Measurements from ENCODE around the gene ANKH. TPM values are rescaled to one million over a fixed set of nuclear protein-coding genes. Genes with fewer than 3 reads are reported as not detected.
A peak's percentile ranks its signal among the peaks of the same experiment; 100 is the strongest.

The ANKH gene
- total RNA-seq, 4 donors from 2014 or later, result 31.2 to 55.2 (median 34.7) TPM

- TF ChIP-seq, protein P1, sequence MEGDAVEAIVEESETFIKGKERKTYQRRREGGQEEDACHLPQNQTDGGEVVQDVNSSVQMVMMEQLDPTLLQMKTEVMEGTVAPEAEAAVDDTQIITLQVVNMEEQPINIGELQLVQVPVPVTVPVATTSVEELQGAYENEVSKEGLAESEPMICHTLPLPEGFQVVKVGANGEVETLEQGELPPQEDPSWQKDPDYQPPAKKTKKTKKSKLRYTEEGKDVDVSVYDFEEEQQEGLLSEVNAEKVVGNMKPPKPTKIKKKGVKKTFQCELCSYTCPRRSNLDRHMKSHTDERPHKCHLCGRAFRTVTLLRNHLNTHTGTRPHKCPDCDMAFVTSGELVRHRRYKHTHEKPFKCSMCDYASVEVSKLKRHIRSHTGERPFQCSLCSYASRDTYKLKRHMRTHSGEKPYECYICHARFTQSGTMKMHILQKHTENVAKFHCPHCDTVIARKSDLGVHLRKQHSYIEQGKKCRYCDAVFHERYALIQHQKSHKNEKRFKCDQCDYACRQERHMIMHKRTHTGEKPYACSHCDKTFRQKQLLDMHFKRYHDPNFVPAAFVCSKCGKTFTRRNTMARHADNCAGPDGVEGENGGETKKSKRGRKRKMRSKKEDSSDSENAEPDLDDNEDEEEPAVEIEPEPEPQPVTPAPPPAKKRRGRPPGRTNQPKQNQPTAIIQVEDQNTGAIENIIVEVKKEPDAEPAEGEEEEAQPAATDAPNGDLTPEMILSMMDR (IDR thresholded peaks at IDR 0.05), result no peak
- TF ChIP-seq POLR2A (IDR thresholded peaks at IDR 0.05), result no peak
- H3K4me3 ChIP-seq (replicated peaks in 1 of 3), result no peak overlapping the region
- no peak for DNase-seq
- peaks cover 0 to 4% of the 10 kb centered on the region in 2 donors for H3K36me3 ChIP-seq
- no peaks in the 10 kb centered on the region for H3K9me3 ChIP-seq
- WGBS, 2 donors, result 77 to 88% methylated on average over 3 of the region's 3 CpGs
- H3K4me1 ChIP-seq, result peaks cover 0 to 25% of the 10 kb centered on the region in 2 donors
- H3K27me3 ChIP-seq, result no peaks in the 10 kb centered on the region
- intact Hi-C loops (cut with DNase I), result no loop called here
- H3K27ac ChIP-seq, result peak overlapping the region in 1 of 3 donors; percentile 1
These were observed 195.3 kb downstream of the ANKH start for GRCh38 chr5:14676320-14676719.

GRCh38 chr5:14675865-14676300, 195.7 kb downstream of the ANKH start:
- WGBS, 2 donors, result 83 to 87% methylated on average over 6 of the region's 6 CpGs
- peaks cover 0 to 3% of the 10 kb centered on the region in 2 donors for H3K36me3 ChIP-seq
- no peak for DNase-seq
- H3K4me3 ChIP-seq (replicated peaks in 1 of 3), result no peak overlapping the region
- TF ChIP-seq, protein P1 (IDR thresholded peaks at IDR 0.05), result no peak
- TF ChIP-seq POLR2A (IDR thresholded peaks at IDR 0.05), result no peak
- no peaks in the 10 kb centered on the region for H3K9me3 ChIP-seq
- intact Hi-C loops (cut with DNase I), result no loop called here
- H3K4me1 ChIP-seq, result peaks cover 0 to 25% of the 10 kb centered on the region in 2 donors
- no peaks in the 10 kb centered on the region for H3K27me3 ChIP-seq
- peak overlapping the region in 2 of 3 donors; percentile 0 to 1 for H3K27ac ChIP-seq

GRCh38 chr5:14674983-14675854, 196.4 kb downstream of the ANKH start:
- 84 to 89% methylated on average over 8 of the region's 8 CpGs for WGBS, 2 donors
- Histone ChIP-seq H3K4me3 (replicated peaks in 1 of 3) (no peak overlapping the region), H3K4me1 (peaks cover 0 to 25% of the 10 kb centered on the region in 2 donors), H3K27ac (peak overlapping the region in 2 of 3 donors; percentile 0 to 1), H3K36me3 (peaks cover 0 to 3% of the 10 kb centered on the region in 2 donors), H3K9me3 (no peaks in the 10 kb centered on the region), H3K27me3 (no peaks in the 10 kb centered on the region)
- TF ChIP-seq, protein P1 (IDR thresholded peaks at IDR 0.05), result no peak
- TF ChIP-seq POLR2A (IDR thresholded peaks at IDR 0.05), result no peak
- intact Hi-C loops (cut with DNase I), result no loop called here
- no peak for DNase-seq

GRCh38 chr5:14673443-14673842, 198.1 kb downstream of the ANKH start:
- 96 to 97% methylated on average over 3 of the region's 3 CpGs for WGBS, 2 donors
- no peak for DNase-seq
- intact Hi-C loops (cut with DNase I), result no loop called here
- TF ChIP-seq POLR2A (IDR thresholded peaks at IDR 0.05), result no peak
- TF ChIP-seq, protein P1 (IDR thresholded peaks at IDR 0.05), result no peak
- H3K9me3 ChIP-seq, result no peaks in the 10 kb centered on the region
- H3K27ac ChIP-seq, result no peak overlapping the region
- H3K36me3 ChIP-seq, result no peaks in the 10 kb centered on the region
- no peaks in the 10 kb centered on the region for H3K27me3 ChIP-seq
- peaks cover 0 to 25% of the 10 kb centered on the region in 2 donors for H3K4me1 ChIP-seq
- no peak overlapping the region for H3K4me3 ChIP-seq (replicated peaks in 1 of 3)
